NCI-H1930 (cell line): ENCODE results near the gene PCDH1.
"Not testable (repeated sequence)": the region's sequence is repeated elsewhere in the genome, so short reads cannot be mapped to it uniquely, and the experiment has no call there.

Experiments used
- DNase-seq, 2 experiments: peaks; one replicate each; lab custom pipeline; 2025; lab: John Stamatoyannopoulos, UW

Gene PCDH1

GRCh38 chr5:141878186-141878710 is at the start of gene PCDH1:
Gene PCDH1 (minus strand): TSS chr5:141878410. CDS start chr5:141878262, 148 bp downstream.
- no peak for DNase-seq

GRCh38 chr5:141926434-141926833 is 48.2 kb upstream of the PCDH1 start:
- DNase-seq: no peak

GRCh38 chr5:141923448-141924313 is 45.5 kb upstream of the PCDH1 start, which contains the start of gene DELE1:
Gene DELE1 (plus strand): TSS chr5:141923871. CDS start chr5:141923942, 71 bp downstream.
- peak; percentile 70 to 71 for DNase-seq

GRCh38 chr5:141922827-141923447 is 44.7 kb upstream of the PCDH1 start:
- DNase-seq: not testable (repeated sequence)

- DNase-seq: no peak
Measured at GRCh38 chr5:141920771-141921170, 42.6 kb upstream of the PCDH1 start.

GRCh38 chr5:141919218-141920119 is 41.3 kb upstream of the PCDH1 start:
- DNase-seq: no peak

GRCh38 chr5:141917760-141918159 is 39.5 kb upstream of the PCDH1 start:
- DNase-seq: no peak

GRCh38 chr5:141916522-141916921 is 38.3 kb upstream of the PCDH1 start:
- no peak for DNase-seq

- no peak for DNase-seq
Measured at GRCh38 chr5:141915881-141916336, 37.7 kb upstream of the PCDH1 start.

- DNase-seq: no peak
Measured at GRCh38 chr5:141914797-141915196, 36.6 kb upstream of the PCDH1 start.

GRCh38 chr5:141914199-141914743 is 36.1 kb upstream of the PCDH1 start:
- DNase-seq: no peak

- DNase-seq: no peak
Measured at GRCh38 chr5:141913560-141914198, 35.5 kb upstream of the PCDH1 start.

GRCh38 chr5:141910271-141910673 is 32.1 kb upstream of the PCDH1 start:
- no peak for DNase-seq

GRCh38 chr5:141909212-141909611 is 31.0 kb upstream of the PCDH1 start:
- DNase-seq: no peak

- DNase-seq: no peak
Measured at GRCh38 chr5:141908796-141909195, 30.6 kb upstream of the PCDH1 start.

GRCh38 chr5:141906972-141907371 is 28.8 kb upstream of the PCDH1 start:
- no peak for DNase-seq

GRCh38 chr5:141906517-141906916 is 28.3 kb upstream of the PCDH1 start:
- DNase-seq: no peak

GRCh38 chr5:141904551-141904950 is 26.3 kb upstream of the PCDH1 start:
- DNase-seq: no peak

- DNase-seq: no peak
Measured at GRCh38 chr5:141903261-141903660, 25.1 kb upstream of the PCDH1 start.

GRCh38 chr5:141902015-141902814 is 24.0 kb upstream of the PCDH1 start:
- no peak for DNase-seq
